SK-N-SH treated with all-trans-retinoic acid at 6 μM for 48 hours (cell line): ENCODE data around the gene TMEM37.

Experiments used
- BACH2 ChIP-seq: fragments of 250-450 bp; sonication (Bioruptor Pico); IDR thresholded peaks from 2 replicates; pipeline ENCODE4 v1.9.0; 2021; ENCODE audit warnings: mild to moderate bottlenecking, borderline replicate concordance
- CSDC2 ChIP-seq: fragments of 250-450 bp; sonication (Bioruptor Pico); IDR thresholded peaks from 2 replicates; pipeline ENCODE4 v1.5.0; 2020; ENCODE audit warnings: mild to moderate bottlenecking, moderate library complexity
- GLIS3 ChIP-seq: fragments of 250-450 bp; sonication (Bioruptor Pico); IDR thresholded peaks from 2 replicates; pipeline ENCODE4 v1.5.0; 2020; ENCODE audit warnings: mild to moderate bottlenecking, moderate library complexity
- PPARA ChIP-seq: fragments of 250-450 bp; sonication (Bioruptor Pico); IDR thresholded peaks from 2 replicates; pipeline ENCODE4 v1.5.0; 2020; ENCODE audit warnings: mild to moderate bottlenecking, borderline replicate concordance
- RARB ChIP-seq: fragments of 250-450 bp; sonication (Bioruptor Pico); IDR thresholded peaks from 2 replicates; pipeline ENCODE4 v1.8.0; 2021; ENCODE audit warnings: mild to moderate bottlenecking, moderate library complexity
- SNAI2 ChIP-seq: fragments of 250-450 bp; sonication (Bioruptor Pico); IDR thresholded peaks from 2 replicates; pipeline ENCODE4 v1.5.0; 2020; ENCODE audit warnings: mild to moderate bottlenecking, moderate library complexity
- TCF4 ChIP-seq: fragments of 250-450 bp; sonication (Bioruptor Pico); IDR thresholded peaks from 2 replicates; pipeline ENCODE4 v1.8.0; 2021; ENCODE audit warnings: mild to moderate bottlenecking, moderate library complexity, borderline replicate concordance
- ZC3H10 ChIP-seq: fragments of 250-450 bp; sonication (Bioruptor Pico); IDR thresholded peaks from 2 replicates; pipeline ENCODE4 v1.5.1; 2021; ENCODE audit warnings: mild to moderate bottlenecking, moderate library complexity
- ZNF565 ChIP-seq: fragments of 450-650 bp; formaldehyde crosslinking; conservative IDR thresholded peaks from 2 replicates; pipeline ENCODE4 v1.5.0; 2020; ENCODE audit warnings: low read depth, mild to moderate bottlenecking, moderate library complexity
- ZNF8 ChIP-seq: fragments of 450-650 bp; formaldehyde crosslinking; IDR thresholded peaks from 2 replicates; pipeline ENCODE4 v1.5.0; 2020; ENCODE audit warnings: mild to moderate bottlenecking, moderate library complexity
- TF ChIP-seq, protein P1 (sequence below): fragments of 250-450 bp; sonication (Bioruptor Pico); IDR thresholded peaks from 2 replicates; pipeline ENCODE4 v1.8.0; 2020; ENCODE audit warnings: mild to moderate bottlenecking, moderate library complexity, borderline replicate concordance
- TF ChIP-seq, protein P2 (sequence below): fragments of 250-450 bp; sonication (Bioruptor Pico); IDR thresholded peaks from 2 replicates; pipeline ENCODE4 v1.5.1; 2020; ENCODE audit warnings: low read depth, mild to moderate bottlenecking, moderate library complexity
- TF ChIP-seq, protein P3 (sequence below): fragments of 250-450 bp; sonication (Bioruptor Pico); IDR thresholded peaks from 2 replicates; pipeline ENCODE4 v1.5.1; 2021; ENCODE audit warnings: mild to moderate bottlenecking, moderate library complexity

DNA sequence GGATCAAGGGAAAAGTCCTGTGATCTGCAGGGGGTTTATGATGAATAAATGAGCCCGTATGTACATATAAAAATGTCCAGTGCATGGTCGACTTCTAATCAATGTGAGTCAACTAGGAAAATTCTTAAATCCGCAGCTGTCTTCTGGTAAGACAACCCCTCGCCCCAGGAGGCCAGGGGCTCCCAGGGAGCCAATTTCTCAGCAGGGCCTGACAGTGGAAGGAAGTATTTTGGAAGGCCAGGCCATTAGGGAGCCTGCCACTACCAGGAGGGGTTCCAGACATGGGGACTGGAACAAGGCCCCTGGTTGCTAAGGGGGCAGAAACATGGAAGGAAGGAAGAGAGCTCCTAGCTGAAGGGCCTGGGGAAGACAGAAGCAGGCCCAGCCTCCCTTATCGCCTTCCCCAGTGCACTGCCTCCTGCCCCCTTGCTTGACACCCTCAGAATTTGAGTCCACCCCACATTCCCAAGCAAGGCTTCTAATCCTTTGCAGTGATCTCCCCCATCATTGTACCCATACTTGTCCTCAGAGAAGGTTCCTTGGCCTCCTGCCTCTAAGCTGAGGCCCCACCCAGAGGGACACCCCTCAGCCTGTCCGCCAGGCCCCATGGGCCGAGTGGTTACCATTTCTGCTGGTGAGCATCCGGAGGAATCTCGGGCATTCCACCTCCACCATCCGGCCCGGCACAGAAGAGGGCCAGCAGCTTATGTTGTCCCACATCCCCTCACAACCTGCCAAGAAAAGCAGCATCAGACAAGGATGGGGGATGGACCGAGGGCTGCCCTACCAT, 46.7 kb downstream of the TMEM37 start:
- TF ChIP-seq BACH2: no peak
- TF ChIP-seq TCF4 (CRISPR knock-in tag): no peak
- TF ChIP-seq ZNF565 (CRISPR knock-in tag): no peak
- TF ChIP-seq GLIS3 (CRISPR knock-in tag): no peak
- TF ChIP-seq, protein P1, sequence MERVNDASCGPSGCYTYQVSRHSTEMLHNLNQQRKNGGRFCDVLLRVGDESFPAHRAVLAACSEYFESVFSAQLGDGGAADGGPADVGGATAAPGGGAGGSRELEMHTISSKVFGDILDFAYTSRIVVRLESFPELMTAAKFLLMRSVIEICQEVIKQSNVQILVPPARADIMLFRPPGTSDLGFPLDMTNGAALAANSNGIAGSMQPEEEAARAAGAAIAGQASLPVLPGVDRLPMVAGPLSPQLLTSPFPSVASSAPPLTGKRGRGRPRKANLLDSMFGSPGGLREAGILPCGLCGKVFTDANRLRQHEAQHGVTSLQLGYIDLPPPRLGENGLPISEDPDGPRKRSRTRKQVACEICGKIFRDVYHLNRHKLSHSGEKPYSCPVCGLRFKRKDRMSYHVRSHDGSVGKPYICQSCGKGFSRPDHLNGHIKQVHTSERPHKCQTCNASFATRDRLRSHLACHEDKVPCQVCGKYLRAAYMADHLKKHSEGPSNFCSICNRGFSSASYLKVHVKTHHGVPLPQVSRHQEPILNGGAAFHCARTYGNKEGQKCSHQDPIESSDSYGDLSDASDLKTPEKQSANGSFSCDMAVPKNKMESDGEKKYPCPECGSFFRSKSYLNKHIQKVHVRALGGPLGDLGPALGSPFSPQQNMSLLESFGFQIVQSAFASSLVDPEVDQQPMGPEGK (CRISPR knock-in tag): no peak
- no peak for TF ChIP-seq ZC3H10 (CRISPR knock-in tag)
- TF ChIP-seq, protein P2, sequence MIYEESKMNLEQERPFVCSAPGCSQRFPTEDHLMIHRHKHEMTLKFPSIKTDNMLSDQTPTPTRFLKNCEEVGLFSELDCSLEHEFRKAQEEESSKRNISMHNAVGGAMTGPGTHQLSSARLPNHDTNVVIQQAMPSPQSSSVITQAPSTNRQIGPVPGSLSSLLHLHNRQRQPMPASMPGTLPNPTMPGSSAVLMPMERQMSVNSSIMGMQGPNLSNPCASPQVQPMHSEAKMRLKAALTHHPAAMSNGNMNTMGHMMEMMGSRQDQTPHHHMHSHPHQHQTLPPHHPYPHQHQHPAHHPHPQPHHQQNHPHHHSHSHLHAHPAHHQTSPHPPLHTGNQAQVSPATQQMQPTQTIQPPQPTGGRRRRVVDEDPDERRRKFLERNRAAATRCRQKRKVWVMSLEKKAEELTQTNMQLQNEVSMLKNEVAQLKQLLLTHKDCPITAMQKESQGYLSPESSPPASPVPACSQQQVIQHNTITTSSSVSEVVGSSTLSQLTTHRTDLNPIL: no peak
- no peak for TF ChIP-seq SNAI2 (CRISPR knock-in tag)
- TF ChIP-seq, protein P3, sequence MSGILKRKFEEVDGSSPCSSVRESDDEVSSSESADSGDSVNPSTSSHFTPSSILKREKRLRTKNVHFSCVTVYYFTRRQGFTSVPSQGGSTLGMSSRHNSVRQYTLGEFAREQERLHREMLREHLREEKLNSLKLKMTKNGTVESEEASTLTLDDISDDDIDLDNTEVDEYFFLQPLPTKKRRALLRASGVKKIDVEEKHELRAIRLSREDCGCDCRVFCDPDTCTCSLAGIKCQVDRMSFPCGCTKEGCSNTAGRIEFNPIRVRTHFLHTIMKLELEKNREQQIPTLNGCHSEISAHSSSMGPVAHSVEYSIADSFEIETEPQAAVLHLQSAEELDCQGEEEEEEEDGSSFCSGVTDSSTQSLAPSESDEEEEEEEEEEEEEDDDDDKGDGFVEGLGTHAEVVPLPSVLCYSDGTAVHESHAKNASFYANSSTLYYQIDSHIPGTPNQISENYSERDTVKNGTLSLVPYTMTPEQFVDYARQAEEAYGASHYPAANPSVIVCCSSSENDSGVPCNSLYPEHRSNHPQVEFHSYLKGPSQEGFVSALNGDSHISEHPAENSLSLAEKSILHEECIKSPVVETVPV (CRISPR knock-in tag): no peak
- TF ChIP-seq RARB (CRISPR knock-in tag): no peak
- no peak for TF ChIP-seq CSDC2 (CRISPR knock-in tag)
- TF ChIP-seq PPARA (CRISPR knock-in tag): no peak
- TF ChIP-seq ZNF8: no peak
